H1 (cell line): ENCODE data around the gene COL27A1. TPM values are rescaled to one million over a fixed set of nuclear protein-coding genes. Genes with fewer than 3 reads are reported as not detected.

ENCODE experiments used
- KDM5A ChIP-seq: fragments of 200-600 bp; IDR thresholded peaks from 2 replicates; pipeline ENCODE4 v1.7.1; 2012; ENCODE audit warnings: mild to moderate bottlenecking, low read length, inconsistent platforms, mixed read lengths
- polyA plus RNA-seq, 7 experiments: library from polyadenylated mRNA; depleted of rRNA in 3 of 7; stranded (reverse) in 5 of 7; unstranded in 2 of 7; fragments of >200 nt in 5 of 7; fragments of 200-250 nt in 2 of 7; gene quantifications; 1 replicate in 5 of 7; 2 replicates in 1 of 7; 4 replicates in 1 of 7; pipeline versions ENCODE4 v1.2.1 to v1.2.3, GENCODE V29; 2011 to 2013; ENCODE audit warnings: missing spikeins in 2 of 7, mixed read lengths in 2 of 7
- total RNA-seq: library from RNA; stranded (reverse); fragmentation: NEBNext Ultra II Directional; extraction: Animal tissue kit (Norgen Biotek cat#: 25700); gene quantifications from 2 replicates; pipeline ENCODE4 v1.2.1, GENCODE V29; 2021

Gene COL27A1
- total and polyA plus RNA-seq, 2 of the 8 experiments (the other 6 are each of a cell fraction or from before 2014, with no cell fraction given): 15.1 to 22.8 TPM

GRCh38 chr9:114171500-114171899 is 16.2 kb downstream of the COL27A1 start (continued):
- no peak for TF ChIP-seq KDM5A
